SU-DHL-6 (cell line): ENCODE measurements around the gene SLC18A3.

Source experiments
- H2AFZ ChIP-seq: fragments of 200-600 bp; sonication (generic); 2 replicates; pipeline ENCODE4 v1.6.1; 2014; ENCODE audit warnings: low read depth, mild to moderate bottlenecking, moderate library complexity, mixed read lengths, antibody characterized with exemption, low read length; ENCODE audit not compliant: severe bottlenecking
- H3F3A ChIP-seq: fragments of 200-600 bp; shearing (Covaris generic); 2 replicates; pipeline ENCODE4 v1.6.0; 2016; ENCODE audit warnings: antibody characterized with exemption, mild to moderate bottlenecking; ENCODE audit not compliant: insufficient read depth
- H3K27ac ChIP-seq: fragments of 200-600 bp; sonication (generic); 2 replicates; pipeline ENCODE4 v1.5.1; 2016; ENCODE audit warnings: low read depth, mild to moderate bottlenecking, low read length, moderate library complexity, mixed read lengths
- H3K27me3 ChIP-seq: fragments of 200-600 bp; sonication (generic), shearing (Covaris generic); 2 replicates; pipeline ENCODE4 v1.6.0; 2014; ENCODE audit warnings: mild to moderate bottlenecking, low read length
- H3K36me3 ChIP-seq: fragments of 200-600 bp; sonication (generic); 2 replicates; pipeline ENCODE4 v1.6.1; 2014; ENCODE audit warnings: mild to moderate bottlenecking, low read length, mixed read lengths
- H3K4me2 ChIP-seq: fragments of 300-600, 200-600 bp; shearing (Covaris generic), sonication (generic); 2 replicates; pipeline ENCODE4 v1.6.0; 2014; ENCODE audit warnings: low read length, low read depth, mild to moderate bottlenecking; ENCODE audit not compliant: poor library complexity, severe bottlenecking
- H3K4me3 ChIP-seq: fragments of 200-600 bp; sonication (generic); 2 replicates; pipeline ENCODE4 v1.5.1; 2014; ENCODE audit warnings: antibody characterized with exemption, low read length, mild to moderate bottlenecking, mixed read lengths; ENCODE audit not compliant: insufficient read depth, poor library complexity, severe bottlenecking
- H3K79me2 ChIP-seq: fragments of 200-600 bp; sonication (generic); 2 replicates; pipeline ENCODE4 v1.6.1; 2014; ENCODE audit warnings: mild to moderate bottlenecking, low read length, moderate library complexity; ENCODE audit not compliant: insufficient read depth
- H3K9ac ChIP-seq: fragments of 200-600 bp; sonication (generic); 2 replicates; pipeline ENCODE4 v1.7.0; 2014; ENCODE audit warnings: mild to moderate bottlenecking, low read length
- H3K9me2 ChIP-seq: fragments of 200-600 bp; sonication (generic); replicated peaks from 2 replicates; pipeline ENCODE4 v1.6.1; 2014; ENCODE audit warnings: low read length; ENCODE audit not compliant: insufficient read depth
- H3K9me3 ChIP-seq: fragments of 200-600 bp; sonication (generic); 2 replicates; pipeline ENCODE4 v1.6.1; 2014; ENCODE audit warnings: low read length, mixed read lengths; ENCODE audit not compliant: insufficient read depth
- H4K20me1 ChIP-seq: fragments of 200-600 bp; sonication (generic); 2 replicates; pipeline ENCODE4 v1.6.1; 2014; ENCODE audit warnings: low read depth, mild to moderate bottlenecking, antibody characterized with exemption, low read length, moderate library complexity, mixed read lengths
- EZH2phosphoT487 ChIP-seq: fragments of 200-600 bp; sonication (generic), shearing (Covaris generic); conservative IDR thresholded peaks from 2 replicates; pipeline ENCODE4 v1.6.1; 2018; ENCODE audit warnings: mild to moderate bottlenecking, antibody characterized with exemption, low read length, moderate library complexity, mixed read lengths
- TF ChIP-seq, protein P1 (sequence below): fragments of 200-600 bp; sonication (generic); IDR thresholded peaks from one replicate; pipeline ENCODE4 v1.5.1; 2017; ENCODE audit warnings: antibody characterized with exemption, mild to moderate bottlenecking, low read length, moderate library complexity; ENCODE audit not compliant: insufficient read depth, poor library complexity, severe bottlenecking

SLC18A3 gene

DNA sequence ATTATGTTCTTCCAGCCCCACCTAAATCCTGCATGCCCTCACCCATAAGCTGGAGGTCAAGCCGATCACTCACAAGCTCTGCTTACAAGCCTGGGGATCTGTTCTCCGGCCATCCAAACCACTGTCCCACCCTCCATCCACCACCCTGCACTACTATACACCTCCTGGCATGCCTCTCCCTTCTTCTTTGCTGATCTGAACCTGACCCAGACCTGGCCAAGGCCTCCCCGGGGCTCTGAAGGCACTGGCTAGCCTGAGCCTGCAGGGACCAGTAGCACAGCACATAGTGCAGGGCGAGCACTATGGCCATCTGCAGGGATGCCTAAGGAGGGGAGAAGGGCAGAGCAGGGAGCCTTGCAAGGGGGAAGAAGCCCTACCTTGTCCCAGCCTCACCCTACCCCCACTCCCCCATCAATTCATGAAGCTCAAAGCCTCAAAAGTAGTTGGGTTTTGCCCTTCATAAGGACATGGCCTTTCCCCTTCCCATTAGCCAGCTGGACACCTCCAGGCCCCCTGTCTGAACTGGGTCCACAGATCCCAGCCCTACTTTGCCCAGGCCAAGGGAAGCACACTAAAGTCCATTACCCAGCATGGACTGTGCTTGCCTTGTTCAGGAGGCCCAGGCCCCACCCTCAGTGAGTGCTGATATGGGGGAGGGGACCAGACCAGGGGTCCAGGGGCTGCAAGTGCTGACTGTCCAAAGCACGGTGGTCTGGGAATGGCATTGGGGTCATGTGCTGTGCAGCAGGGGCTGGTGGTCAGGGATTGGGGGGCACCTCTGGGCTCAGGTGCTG, 33.3 kb downstream of the SLC18A3 start:
- H3K9me2 ChIP-seq, result no peaks in the 10 kb centered on the region
- no peak for TF ChIP-seq EZH2phosphoT487
- TF ChIP-seq, protein P1, sequence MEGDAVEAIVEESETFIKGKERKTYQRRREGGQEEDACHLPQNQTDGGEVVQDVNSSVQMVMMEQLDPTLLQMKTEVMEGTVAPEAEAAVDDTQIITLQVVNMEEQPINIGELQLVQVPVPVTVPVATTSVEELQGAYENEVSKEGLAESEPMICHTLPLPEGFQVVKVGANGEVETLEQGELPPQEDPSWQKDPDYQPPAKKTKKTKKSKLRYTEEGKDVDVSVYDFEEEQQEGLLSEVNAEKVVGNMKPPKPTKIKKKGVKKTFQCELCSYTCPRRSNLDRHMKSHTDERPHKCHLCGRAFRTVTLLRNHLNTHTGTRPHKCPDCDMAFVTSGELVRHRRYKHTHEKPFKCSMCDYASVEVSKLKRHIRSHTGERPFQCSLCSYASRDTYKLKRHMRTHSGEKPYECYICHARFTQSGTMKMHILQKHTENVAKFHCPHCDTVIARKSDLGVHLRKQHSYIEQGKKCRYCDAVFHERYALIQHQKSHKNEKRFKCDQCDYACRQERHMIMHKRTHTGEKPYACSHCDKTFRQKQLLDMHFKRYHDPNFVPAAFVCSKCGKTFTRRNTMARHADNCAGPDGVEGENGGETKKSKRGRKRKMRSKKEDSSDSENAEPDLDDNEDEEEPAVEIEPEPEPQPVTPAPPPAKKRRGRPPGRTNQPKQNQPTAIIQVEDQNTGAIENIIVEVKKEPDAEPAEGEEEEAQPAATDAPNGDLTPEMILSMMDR, result no peak
- no peaks in the 10 kb centered on the region for H4K20me1 ChIP-seq
- no peak overlapping the region for H3K4me3 ChIP-seq
- no peaks in the 10 kb centered on the region for H3K79me2 ChIP-seq
- H3F3A ChIP-seq, result no peaks in the 10 kb centered on the region
- H3K9ac ChIP-seq, result no peak overlapping the region
- no peak overlapping the region for H3K27ac ChIP-seq
- no peak overlapping the region for H3K4me2 ChIP-seq
- no peaks in the 10 kb centered on the region for H3K27me3 ChIP-seq
- H3K9me3 ChIP-seq, result no peaks in the 10 kb centered on the region
- no peak overlapping the region for H2AFZ ChIP-seq
- no peaks in the 10 kb centered on the region for H3K36me3 ChIP-seq

DNA sequence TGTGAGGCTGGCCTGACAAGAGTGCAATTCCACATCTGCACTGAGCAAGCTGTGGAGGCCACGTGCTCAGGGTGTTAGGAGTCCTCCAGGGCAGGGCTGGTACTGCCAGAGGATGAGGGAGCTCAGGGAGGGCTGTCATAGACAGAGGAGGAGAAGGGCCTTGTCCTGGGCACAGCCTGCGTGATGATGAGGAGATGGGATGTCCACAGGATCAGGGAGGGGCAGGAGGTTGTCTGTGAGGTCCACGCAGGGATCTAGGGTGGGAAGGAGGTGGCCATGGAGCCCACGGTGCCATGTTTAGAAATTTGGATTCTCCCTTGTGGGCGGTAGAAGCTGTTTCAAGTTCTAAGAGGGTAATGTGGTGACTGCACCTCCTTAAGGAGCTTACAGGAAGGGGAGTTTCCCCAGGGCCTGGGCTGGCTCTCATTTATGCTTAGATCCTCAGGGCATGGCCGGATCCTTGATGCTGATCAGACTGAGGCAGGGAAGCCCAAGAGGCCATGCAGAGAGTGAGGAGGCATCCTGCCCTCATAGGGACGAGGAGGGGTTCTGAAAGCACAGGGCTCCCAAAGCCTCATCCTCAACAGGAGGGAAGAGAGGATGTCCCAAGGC, 34.0 kb downstream of the SLC18A3 start:
- H3K4me2 ChIP-seq, result no peak overlapping the region
- H3K27ac ChIP-seq, result no peak overlapping the region
- no peak overlapping the region for H2AFZ ChIP-seq
- no peaks in the 10 kb centered on the region for H3K27me3 ChIP-seq
- H3F3A ChIP-seq, result no peaks in the 10 kb centered on the region
- no peak for TF ChIP-seq EZH2phosphoT487
- TF ChIP-seq, protein P1, result no peak
- no peaks in the 10 kb centered on the region for H3K36me3 ChIP-seq
- H3K79me2 ChIP-seq, result no peaks in the 10 kb centered on the region
- no peaks in the 10 kb centered on the region for H4K20me1 ChIP-seq
- H3K4me3 ChIP-seq, result no peak overlapping the region
- H3K9me3 ChIP-seq, result no peaks in the 10 kb centered on the region
- H3K9ac ChIP-seq, result no peak overlapping the region
- no peaks in the 10 kb centered on the region for H3K9me2 ChIP-seq

DNA sequence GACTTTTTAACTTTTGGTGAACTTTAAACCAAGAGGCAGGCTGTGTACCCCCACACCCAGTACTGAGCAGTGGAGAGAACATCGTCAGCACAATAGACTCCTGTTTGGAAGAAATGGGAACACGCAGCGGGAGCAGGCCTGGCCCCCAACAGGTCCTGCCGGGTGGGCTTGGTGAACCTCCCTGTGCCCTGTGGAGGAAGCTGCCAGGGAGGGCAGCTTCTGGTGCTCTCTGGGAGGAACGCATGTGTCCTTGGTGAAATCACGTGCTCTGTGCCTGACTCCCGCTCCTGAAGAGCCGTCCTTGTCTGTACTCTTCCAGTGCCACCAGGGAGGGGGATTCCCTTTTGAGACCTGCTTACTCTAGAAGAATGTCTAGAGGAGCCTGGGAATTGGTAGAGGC, 35.3 kb downstream of the SLC18A3 start:
- Histone ChIP-seq H3K27me3 (no peaks in the 10 kb centered on the region), H3K27ac (no peak overlapping the region), H3K9ac (no peak overlapping the region), H3K4me3 (no peak overlapping the region), H3K9me2 (no peaks in the 10 kb centered on the region), H4K20me1 (no peaks in the 10 kb centered on the region), H3K36me3 (no peaks in the 10 kb centered on the region), H3K79me2 (no peaks in the 10 kb centered on the region), H3K9me3 (no peaks in the 10 kb centered on the region), H3F3A (no peaks in the 10 kb centered on the region), H3K4me2 (no peak overlapping the region), H2AFZ (no peak overlapping the region)
- TF ChIP-seq, protein P1, result no peak
- no peak for TF ChIP-seq EZH2phosphoT487
